ENCODE results near the gene PDSS1. TPM values are rescaled to one million over a fixed set of nuclear protein-coding genes. Genes with fewer than 3 reads are reported as not detected.

Gene PDSS1
- total RNA-seq, 1 experiment from 2014 or later = 20.2 TPM

DNA sequence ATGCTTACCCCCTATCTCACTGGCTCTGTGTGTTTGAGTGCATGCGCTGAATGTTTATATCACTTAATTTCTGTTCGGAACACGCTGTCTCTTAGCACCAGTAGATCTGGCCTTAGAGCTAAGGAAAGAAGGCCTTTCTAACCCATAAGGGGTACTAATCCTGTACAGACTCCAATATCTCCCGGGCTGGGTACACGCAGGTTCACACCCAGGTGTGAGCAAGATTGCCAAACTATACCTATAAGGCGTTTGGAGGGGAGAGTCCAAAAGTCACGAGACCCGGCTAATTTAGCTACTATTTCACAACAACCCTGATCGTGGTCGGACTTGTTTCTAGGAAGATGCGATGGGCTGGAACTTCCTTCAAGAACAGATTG is 727 bp upstream of the PDSS1 start:
- in situ Hi-C loops (cut with HindIII; ENCODE audit: low sequenced_read_pairs) = no loop called here

DNA sequence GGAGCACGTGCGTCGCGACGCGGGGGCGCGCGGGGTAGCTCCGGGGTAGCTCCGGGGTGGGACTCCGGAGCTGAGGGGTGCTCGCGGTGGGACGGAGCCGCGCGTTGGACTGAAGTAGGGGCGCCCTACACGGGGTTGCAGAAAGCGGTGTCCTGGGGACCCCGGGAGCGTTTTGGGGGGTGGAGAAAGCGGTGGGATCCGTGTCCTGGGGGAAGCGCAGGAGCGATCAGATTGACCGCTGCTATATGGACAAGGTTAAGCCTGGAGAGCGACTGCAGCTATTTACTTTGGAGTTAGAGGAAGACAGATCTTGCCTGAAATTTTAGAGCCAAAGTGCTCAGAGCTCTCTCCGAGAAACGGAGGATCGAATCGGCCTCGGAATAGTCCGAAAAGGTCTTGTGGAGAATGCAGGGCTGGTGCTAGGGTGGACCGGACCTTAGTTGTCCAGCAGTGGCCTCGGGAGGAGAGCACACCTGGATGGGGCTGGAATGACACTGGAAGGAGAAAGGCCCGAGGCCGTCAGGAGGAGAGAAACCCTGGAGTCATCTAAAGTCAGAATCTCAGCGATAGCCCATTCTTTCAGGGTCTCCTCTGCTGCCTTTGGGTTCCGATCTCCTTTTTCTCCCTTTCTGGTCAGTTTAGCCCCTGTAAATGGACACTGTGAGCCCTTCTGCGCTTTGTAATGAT is 564 bp downstream of the PDSS1 start:
- no peak for DNase-seq (ENCODE audit: low spot score)
- in situ Hi-C loops (cut with HindIII; ENCODE audit: low sequenced_read_pairs) = no loop called here

More for the DNA sequence above, 727 bp upstream of the PDSS1 start:
- no peak for DNase-seq (ENCODE audit: low spot score)

DNA sequence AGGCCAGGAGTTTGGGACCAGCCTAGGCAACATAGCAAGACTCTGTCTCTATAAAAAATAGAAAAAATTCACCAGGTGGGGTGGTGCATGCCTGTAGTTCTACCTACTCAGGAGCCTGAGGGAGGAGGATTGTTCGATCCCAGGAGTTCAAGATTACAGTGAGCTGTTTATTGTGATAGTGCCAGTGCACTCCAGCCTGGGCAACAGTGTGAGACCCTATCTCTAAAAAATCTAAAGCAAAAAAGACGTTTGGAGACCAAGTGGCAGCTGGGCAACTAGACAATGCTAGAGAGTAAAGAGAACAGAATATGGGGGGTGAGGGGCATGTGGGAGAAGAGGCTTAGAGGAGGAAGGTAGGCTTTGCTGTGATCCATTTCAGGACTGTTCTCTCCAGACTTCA is 1.4 kb downstream of the PDSS1 start:
- in situ Hi-C loops (cut with HindIII; ENCODE audit: low sequenced_read_pairs) = no loop called here

DNA sequence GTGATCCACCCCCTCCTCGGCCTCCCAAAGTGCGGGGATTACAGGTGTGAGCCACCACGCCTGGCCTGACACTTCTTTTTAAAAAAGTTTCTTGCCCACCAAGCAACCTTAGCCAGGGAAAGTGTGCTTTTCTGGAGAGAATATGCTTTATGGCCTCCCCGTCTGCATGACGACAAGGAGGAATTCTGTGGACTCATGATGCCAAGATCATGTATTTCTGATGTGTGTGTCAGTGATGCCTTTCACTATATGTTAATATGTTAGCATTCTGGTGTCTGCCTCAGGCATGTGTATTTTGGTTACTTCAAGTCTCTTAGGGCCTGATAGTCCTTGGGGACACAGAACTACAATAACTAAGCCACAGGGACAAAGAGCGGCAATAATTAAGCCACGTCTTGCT is 2.1 kb downstream of the PDSS1 start:
- DNase-seq (ENCODE audit: low spot score) = no peak
- in situ Hi-C loops (cut with HindIII; ENCODE audit: low sequenced_read_pairs) = no loop called here

More for the DNA sequence above, 1.4 kb downstream of the PDSS1 start:
- no peak for DNase-seq (ENCODE audit: low spot score)

DNA sequence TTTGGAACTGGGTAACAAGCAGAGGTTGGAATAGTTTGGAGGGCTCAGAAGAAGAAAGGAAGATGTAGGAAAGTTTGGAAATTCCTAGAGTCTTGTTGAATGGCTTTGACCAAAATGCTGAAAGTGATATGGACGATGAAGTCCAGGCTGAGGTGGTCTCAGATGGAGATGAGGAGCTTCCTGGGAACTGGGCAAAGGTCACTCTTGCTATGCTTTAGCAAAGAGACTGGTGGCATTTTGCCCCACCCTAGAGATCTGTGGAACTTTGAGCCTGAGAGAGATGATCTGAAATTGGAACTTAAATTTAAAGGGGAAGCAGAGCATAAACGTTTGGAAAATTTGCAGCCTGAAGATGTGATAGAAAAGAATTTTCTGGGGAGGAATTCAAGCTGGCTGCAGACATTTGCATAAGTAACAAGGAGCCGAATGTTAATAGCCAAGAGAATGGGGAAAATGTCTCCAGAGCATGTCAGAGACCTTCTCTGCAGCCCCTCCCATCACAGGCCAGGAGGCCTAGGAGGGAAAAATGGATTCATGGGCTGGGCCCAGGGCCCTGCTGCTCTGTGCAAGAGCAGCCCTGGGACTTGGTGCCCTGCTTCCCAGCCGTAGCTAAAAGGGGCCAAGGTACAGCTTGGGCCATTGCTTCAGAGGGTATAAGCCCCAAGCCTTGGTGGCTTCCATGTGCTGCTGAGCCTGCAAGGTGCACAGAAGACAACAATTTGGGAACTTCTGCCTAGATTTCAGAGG is 3.6 kb downstream of the PDSS1 start:
- in situ Hi-C loops (cut with HindIII; ENCODE audit: low sequenced_read_pairs) = no loop called here
- no peak for DNase-seq (ENCODE audit: low spot score)

DNA sequence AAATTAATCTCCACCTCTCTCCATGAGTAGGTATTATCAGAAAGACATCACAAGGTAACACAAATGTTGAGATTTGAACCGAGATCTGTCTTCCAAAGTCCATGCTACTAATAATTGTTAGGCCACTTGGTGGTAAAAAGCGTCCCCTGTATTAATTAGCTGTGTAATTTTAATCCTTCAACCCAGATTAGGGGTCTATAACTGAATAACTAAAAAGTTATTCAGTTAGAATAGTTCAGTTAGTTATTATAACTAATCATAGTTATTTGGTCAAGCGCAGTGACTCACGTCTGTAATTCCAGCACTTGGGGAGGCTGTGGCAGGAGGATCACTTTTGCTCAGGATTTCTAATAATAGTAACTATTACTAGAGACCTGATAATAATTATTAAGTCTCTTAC is 5.6 kb downstream of the PDSS1 start:
- no peak for DNase-seq (ENCODE audit: low spot score)
- in situ Hi-C loops (cut with HindIII; ENCODE audit: low sequenced_read_pairs) = no loop called here

DNA sequence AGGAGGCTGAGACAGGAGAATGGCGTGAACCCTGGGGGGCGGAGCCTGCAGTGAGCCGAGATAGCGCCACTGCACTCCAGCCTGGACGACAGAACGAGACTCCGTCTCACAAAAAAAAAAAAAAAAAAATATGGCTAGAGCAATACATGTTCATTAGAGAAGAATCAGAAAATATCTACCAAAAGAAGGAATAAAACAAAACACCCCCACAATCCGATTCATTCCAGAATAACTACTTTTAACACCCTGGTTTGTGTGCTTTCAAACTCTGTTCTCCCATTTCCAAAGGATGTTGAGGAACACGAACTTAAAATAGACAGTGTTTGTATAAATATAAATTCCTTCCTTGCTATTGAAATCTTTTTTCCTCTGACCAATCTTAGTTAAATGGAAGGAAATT is 6.5 kb downstream of the PDSS1 start:
- in situ Hi-C loops (cut with HindIII; ENCODE audit: low sequenced_read_pairs) = no loop called here
- no peak for DNase-seq (ENCODE audit: low spot score)

DNA sequence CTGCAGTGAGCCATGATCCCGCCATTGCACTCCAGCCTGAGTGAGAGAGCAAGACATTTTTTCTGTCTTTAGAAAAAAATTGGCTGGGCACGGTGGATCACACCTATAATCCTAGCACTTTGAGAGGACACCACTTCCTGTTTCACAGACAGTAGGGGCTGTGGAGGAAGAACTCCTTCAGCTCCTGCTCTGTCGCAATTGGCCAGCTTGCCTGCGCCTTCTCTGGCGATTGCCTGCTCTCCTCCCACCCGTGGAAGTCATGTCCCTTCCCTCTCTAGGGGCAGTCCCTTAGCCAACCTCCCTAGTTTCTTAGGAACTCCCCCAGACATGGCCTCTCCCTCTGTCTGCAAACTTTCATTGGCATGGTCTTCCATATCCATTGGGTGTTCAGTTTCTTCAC is 8.7 kb downstream of the PDSS1 start:
- in situ Hi-C loops (cut with HindIII; ENCODE audit: low sequenced_read_pairs) = no loop called here

DNA sequence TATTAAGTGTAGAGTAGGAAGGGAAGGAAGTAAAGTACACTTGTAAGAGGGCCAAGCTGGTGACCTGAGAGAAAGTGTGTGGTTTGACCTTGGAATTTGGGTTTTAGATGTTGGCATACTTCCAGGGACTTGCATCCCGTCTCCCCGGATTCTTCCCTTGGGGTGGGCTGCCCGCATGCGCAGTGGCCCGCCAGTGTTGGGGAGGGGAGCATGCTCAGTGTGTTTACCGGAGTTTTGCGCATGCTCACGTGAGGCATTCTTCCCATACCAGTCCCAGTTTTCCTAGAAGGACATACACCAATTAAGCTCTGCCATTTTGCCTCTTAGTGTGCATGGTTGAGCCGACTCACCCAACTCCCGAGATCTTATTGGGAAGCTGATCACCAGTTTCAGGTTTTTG is 9.4 kb downstream of the PDSS1 start:
- in situ Hi-C loops (cut with HindIII; ENCODE audit: low sequenced_read_pairs) = no loop called here

More for the DNA sequence above, 8.7 kb downstream of the PDSS1 start:
- no peak for DNase-seq (ENCODE audit: low spot score)

DNA sequence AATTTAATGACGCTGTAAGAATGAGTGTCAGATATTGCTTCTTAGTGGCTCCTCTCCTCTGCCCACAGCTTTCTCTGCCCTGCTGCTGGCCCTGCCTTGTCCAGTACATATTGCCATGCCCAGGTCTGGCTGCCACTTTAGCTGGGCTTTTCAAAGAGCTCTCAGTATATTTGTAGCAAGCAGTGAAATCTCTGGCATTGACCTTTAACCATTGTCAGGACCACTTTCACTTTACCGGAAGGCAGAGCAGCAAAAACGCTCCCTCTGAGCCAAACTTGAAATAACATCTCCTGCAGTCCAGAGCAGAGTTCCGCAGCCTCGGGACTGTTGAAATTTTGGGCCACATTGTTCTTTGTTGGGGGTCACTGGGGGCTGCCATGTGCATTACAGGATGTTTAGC is 13.8 kb downstream of the PDSS1 start:
- DNase-seq (ENCODE audit: low spot score) = no peak
- in situ Hi-C loops (cut with HindIII; ENCODE audit: low sequenced_read_pairs) = no loop called here

More for the DNA sequence above, 9.4 kb downstream of the PDSS1 start:
- no peak for DNase-seq (ENCODE audit: low spot score)

DNA sequence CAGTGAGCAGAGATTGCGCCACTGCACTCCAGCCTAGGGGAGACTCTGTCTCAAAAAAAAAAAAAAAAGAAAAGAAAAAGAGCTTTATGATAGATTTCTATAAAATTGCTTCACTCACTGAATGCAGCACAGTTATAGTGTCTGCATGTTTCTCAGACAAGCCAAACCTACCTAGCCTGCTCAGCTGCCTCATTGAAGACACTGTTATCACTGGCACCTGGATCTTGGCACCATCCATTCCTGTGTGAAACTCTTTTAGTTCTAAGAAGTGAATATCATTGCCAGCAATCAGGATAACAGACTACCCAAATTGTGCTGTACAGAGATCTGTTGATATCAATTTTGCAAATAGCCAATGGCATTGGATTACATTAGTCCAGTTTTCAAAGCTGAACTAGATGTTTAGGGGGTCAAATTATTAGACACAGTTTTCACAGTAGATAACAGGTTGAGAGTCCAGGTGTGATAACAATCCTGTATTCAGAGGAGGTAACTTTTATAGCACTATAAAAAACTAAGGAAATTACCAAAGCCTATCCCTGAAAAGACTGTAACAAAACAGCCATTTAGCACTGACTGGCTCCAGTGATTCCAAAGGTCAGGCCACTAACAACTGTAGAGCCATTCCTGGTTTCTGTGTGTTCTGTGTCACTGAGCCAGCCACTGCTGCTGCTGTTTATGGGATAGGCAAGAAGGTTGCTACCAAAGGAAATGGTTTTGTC is 17.1 kb downstream of the PDSS1 start:
- in situ Hi-C loops (cut with HindIII; ENCODE audit: low sequenced_read_pairs) = no loop called here
- DNase-seq (ENCODE audit: low spot score) = no peak

DNA sequence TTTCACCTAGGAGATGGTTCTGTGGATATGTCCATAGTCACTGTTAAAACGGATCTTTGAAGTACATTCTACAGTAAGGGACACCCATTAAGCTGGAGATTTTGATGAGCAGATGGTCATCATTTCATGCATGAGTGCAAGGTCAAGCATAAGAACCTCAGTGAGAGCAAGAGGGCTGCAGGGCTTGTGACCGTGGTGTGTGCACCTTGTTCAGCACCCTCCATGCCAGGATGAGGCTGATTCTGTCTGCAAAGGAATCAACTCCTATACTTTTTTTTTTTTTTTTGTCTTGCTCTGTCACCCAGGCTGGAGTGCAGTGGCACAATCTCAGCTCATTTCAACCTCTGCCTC is 17.6 kb downstream of the PDSS1 start:
- DNase-seq (ENCODE audit: low spot score) = peak; percentile 89
- in situ Hi-C loops (cut with HindIII; ENCODE audit: low sequenced_read_pairs) = no loop called here

DNA sequence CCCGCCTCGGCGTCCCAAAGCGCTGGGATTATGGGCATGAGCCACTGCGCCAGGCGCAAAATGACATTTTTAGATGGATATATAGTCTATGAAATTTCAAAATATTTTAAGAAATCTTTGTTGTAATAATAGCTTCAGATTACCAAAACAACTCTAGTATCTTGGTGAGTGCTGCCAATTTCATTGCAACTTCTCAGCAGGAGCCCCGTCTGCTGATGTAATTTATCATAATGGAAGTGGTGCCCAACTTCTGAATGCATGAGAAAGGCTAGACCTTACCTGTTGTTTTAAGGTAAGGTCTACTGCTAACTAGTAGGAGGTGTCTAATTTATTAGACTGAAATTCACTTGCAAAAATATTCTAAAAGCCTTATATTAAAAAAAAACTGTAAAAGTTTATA is 20.0 kb downstream of the PDSS1 start:
- peak; percentile 62 for DNase-seq (ENCODE audit: low spot score)
- in situ Hi-C loops (cut with HindIII; ENCODE audit: low sequenced_read_pairs) = no loop called here

DNA sequence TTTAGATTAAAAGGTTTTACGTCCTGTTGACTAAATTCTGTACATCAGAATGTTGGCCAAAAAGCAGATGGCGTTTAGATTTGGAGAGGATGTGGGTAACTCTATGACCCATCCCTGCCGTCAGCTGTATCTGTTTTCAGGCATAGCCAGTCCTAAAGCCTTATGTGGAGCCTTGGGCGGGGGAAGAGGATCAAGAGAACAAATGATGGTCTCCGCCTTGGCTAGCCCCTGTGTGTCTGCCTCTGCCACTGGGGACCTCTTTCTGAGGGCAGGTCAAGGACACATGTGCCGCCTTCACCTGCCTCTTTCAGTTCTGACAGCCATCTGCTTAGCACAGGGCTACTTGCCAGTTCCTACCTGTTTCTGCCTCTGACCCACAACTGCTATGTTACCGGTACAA is 24.1 kb downstream of the PDSS1 start:
- DNase-seq (ENCODE audit: low spot score) = no peak
- in situ Hi-C loops (cut with HindIII; ENCODE audit: low sequenced_read_pairs) = no loop called here

DNA sequence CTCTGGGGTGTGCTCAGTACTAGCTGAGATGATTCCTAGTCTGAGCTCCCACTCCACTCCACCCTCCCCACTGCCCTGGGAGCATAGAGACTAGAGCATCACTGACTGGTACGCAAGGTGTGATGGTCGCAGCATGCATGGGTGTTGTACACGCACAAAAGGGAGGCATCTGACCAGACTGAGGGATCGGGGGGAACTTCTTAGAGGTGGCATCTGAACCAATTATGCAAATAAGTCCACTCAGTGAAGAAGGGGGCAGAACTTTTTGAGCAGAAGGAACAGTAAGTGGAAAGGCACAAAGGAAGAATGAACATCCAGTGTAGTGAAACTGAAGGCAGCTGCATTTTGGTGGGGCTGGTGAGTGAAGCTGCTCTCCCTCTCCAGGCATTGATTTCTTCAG is 25.5 kb downstream of the PDSS1 start:
- no peak for DNase-seq (ENCODE audit: low spot score)
- in situ Hi-C loops (cut with HindIII; ENCODE audit: low sequenced_read_pairs) = no loop called here

DNA sequence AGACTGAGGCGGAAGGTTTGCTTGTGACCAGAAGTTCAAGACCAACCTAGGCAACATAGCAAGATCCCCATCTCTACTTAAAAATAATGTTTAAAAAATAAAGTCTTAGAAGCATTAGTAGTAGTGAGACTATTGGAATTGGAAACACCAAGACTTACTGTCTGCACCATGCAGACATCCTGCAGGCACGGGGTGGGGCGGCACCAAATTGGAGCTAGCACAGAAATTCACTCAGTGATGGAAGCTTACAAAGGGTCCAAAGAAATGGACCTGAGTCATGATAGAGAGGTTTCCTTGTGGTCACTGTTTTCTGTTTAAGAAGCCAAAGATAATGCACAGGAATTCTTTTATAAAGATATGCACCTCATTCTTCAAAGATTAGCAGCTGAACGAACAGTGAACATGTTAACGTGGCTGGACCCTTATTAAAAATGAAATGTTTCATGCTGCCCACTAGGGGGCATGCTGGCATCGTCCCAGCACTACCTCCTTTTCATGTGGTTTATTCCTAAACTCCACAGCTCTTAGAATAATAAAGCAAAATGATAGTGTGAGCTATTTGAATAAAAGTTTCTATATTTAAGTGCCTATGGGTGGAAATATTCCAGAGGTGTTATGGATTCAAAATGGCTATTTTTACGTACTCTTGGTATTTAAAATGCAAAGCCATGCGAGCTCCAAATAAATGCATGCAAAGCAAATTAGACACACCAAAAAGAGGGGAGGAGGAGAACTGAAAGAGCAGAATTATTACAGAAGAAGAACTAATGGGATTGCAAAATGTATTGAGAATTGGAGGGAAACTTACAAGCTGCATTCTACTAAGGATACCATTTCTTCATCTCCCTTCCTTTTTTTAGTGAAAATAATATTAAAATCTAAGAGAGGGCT is 28.6 kb downstream of the PDSS1 start:
- in situ Hi-C loops (cut with HindIII; ENCODE audit: low sequenced_read_pairs) = no loop called here
- DNase-seq (ENCODE audit: low spot score) = peak; percentile 77

DNA sequence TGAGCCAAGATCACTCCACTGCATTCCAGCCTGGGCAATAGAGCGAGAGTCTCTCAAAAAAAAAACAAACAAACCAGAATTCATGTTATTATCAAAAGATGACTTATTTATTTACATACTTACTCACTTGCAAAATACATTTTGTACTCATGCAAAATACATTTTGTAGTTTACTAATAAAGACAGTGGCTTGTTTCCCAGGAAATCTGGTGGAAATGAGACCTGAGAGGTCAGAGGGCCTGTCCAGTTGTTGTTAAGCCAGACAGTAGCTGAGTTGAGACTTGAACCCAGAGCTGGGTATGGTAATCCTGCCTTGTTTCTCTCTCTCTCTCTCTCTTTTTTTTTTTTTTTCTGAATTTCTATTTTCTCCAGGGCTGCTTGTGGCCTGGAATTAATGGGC is 29.5 kb downstream of the PDSS1 start:
- in situ Hi-C loops (cut with HindIII; ENCODE audit: low sequenced_read_pairs) = no loop called here
- no peak for DNase-seq (ENCODE audit: low spot score)

DNA sequence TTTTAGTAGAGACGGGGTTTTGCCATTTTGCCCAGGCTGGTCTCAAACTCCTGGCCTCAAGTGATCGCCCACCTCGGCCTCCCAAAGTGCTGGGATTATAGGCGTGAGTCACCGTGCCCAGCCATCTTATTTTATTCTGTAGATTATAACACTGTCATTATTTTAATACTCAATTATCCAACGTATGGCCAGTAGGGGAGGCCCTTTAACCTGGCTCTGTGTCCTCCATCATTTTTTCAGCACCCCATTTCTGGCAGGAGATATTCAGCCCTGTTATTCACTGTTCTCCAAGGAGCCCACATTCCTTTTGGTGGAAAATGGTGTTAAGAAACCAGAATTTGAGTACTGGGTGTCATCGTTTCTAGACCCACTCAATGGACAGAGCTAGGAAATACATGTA is 31.5 kb downstream of the PDSS1 start:
- in situ Hi-C loops (cut with HindIII; ENCODE audit: low sequenced_read_pairs) = no loop called here
- no peak for DNase-seq (ENCODE audit: low spot score)

DNA sequence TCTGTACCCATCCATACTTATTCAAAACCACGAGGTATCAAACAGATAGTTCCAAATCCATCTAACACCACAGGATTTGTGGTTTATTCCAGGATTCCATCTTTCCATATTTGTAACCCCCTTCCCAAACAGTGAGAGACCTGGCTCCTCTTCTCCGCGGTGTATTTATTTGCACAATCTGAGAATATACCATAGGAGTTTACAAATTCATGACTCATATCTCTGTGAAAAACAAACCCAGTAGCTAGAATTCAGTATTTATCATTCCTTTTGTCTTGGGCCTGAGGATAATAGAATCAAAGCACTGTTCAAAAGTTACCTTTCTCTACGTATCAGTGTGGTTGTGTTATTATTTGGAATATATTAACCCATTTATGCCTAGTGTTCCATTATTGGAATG is 31.9 kb downstream of the PDSS1 start:
- in situ Hi-C loops (cut with HindIII; ENCODE audit: low sequenced_read_pairs) = no loop called here
- DNase-seq (ENCODE audit: low spot score) = no peak

DNA sequence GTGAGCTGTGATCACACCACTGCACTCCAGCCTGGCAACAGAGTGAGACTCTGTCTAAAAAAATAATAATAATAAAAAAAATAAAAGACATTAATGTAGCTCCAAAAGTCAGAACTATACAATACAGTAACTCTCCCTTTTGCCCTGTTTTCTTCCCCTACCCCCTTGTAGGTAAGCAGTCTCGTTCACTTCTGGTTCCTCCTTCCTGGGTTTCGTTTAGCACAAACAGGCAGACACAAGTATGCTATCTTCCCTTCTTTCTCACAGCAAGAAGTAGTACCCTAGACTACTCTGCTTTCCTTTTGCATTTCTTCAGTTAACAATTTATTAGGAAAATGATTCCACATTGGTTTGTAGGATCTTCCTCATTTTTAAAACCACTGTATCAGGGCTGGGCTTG is 33.1 kb downstream of the PDSS1 start:
- in situ Hi-C loops (cut with HindIII; ENCODE audit: low sequenced_read_pairs) = no loop called here
- no peak for DNase-seq (ENCODE audit: low spot score)

Measured in G401 (cell line).